Neural crest cell (in vitro differentiated cells): ENCODE measurements around the gene MS4A7. TPM values are rescaled to one million over a fixed set of nuclear protein-coding genes. Genes with fewer than 3 reads are reported as not detected.
A peak's percentile ranks its signal among the peaks of the same experiment; 100 is the strongest.

Experiments
- DNase-seq: peaks from one replicate; pipeline ENCODE4 v3.0.0; 2021; ENCODE audit warnings: low read depth, mixed read lengths, low spot score
- H3K27ac Mint-ChIP-seq: one replicate; pipeline ENCODE4 v1.8.0; 2021; ENCODE audit warnings: mild to moderate bottlenecking, mixed read lengths; ENCODE audit not compliant: unreplicated experiment
- H3K27me3 Mint-ChIP-seq: 2 replicates; pipeline ENCODE4 v1.8.0; 2021; ENCODE audit warnings: low read depth, mild to moderate bottlenecking, mixed read lengths
- H3K36me3 Mint-ChIP-seq: 2 replicates; pipeline ENCODE4 v1.8.0; 2021; ENCODE audit warnings: low read depth, mild to moderate bottlenecking, mixed read lengths
- H3K4me1 Mint-ChIP-seq: 2 replicates; pipeline ENCODE4 v1.8.0; 2021; ENCODE audit warnings: mixed read lengths
- H3K4me3 Mint-ChIP-seq: one replicate; pipeline ENCODE4 v1.8.0; 2021; ENCODE audit warnings: mild to moderate bottlenecking, mixed read lengths
- H3K9me3 Mint-ChIP-seq: 2 replicates; pipeline ENCODE4 v1.8.0; 2021; ENCODE audit warnings: mixed read lengths
- total RNA-seq: library from RNA; stranded (reverse); gene quantifications from 2 replicates; pipeline ENCODE4 v1.2.1, GENCODE V29; 2021
- TF ChIP-seq, protein P1 (sequence below): fragments of 200-600 bp; sonication (generic); conservative IDR thresholded peaks from 2 replicates; pipeline ENCODE4 v1.5.0; 2021; ENCODE audit warnings: antibody characterized with exemption, mild to moderate bottlenecking

The MS4A7 gene
- total RNA-seq, 1 donor from 2014 or later, result not detected

GRCh38 chr11:60339356-60339755 lies 39.0 kb upstream of the MS4A7 start:
- H3K27me3 Mint-ChIP-seq, result no peaks in the 10 kb centered on the region

GRCh38 chr11:60343094-60343704 lies 35.1 kb upstream of the MS4A7 start:
- peaks cover 7% of the 10 kb centered on the region for H3K4me1 Mint-ChIP-seq
- no peaks in the 10 kb centered on the region for H3K27me3 Mint-ChIP-seq
- H3K27ac Mint-ChIP-seq, result no peak overlapping the region
- no peaks in the 10 kb centered on the region for H3K9me3 Mint-ChIP-seq
- DNase-seq, result no peak
- H3K36me3 Mint-ChIP-seq, result no peaks in the 10 kb centered on the region
- TF ChIP-seq, protein P1, sequence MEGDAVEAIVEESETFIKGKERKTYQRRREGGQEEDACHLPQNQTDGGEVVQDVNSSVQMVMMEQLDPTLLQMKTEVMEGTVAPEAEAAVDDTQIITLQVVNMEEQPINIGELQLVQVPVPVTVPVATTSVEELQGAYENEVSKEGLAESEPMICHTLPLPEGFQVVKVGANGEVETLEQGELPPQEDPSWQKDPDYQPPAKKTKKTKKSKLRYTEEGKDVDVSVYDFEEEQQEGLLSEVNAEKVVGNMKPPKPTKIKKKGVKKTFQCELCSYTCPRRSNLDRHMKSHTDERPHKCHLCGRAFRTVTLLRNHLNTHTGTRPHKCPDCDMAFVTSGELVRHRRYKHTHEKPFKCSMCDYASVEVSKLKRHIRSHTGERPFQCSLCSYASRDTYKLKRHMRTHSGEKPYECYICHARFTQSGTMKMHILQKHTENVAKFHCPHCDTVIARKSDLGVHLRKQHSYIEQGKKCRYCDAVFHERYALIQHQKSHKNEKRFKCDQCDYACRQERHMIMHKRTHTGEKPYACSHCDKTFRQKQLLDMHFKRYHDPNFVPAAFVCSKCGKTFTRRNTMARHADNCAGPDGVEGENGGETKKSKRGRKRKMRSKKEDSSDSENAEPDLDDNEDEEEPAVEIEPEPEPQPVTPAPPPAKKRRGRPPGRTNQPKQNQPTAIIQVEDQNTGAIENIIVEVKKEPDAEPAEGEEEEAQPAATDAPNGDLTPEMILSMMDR, result peak; percentile 74
- H3K4me3 Mint-ChIP-seq, result no peak overlapping the region

More at GRCh38 chr11:60339356-60339755, 39.0 kb upstream of the MS4A7 start:
- TF ChIP-seq, protein P1, result no peak
- H3K4me1 Mint-ChIP-seq, result peaks cover 11% of the 10 kb centered on the region
- H3K9me3 Mint-ChIP-seq, result no peaks in the 10 kb centered on the region
- DNase-seq, result no peak
- H3K4me3 Mint-ChIP-seq, result no peak overlapping the region
- no peak overlapping the region for H3K27ac Mint-ChIP-seq
- no peaks in the 10 kb centered on the region for H3K36me3 Mint-ChIP-seq

GRCh38 chr11:60344146-60344545 lies 34.2 kb upstream of the MS4A7 start:
- no peak overlapping the region for H3K4me3 Mint-ChIP-seq
- TF ChIP-seq, protein P1, result no peak
- H3K36me3 Mint-ChIP-seq, result no peaks in the 10 kb centered on the region
- H3K27me3 Mint-ChIP-seq, result no peaks in the 10 kb centered on the region
- H3K4me1 Mint-ChIP-seq, result peaks cover 7% of the 10 kb centered on the region
- H3K9me3 Mint-ChIP-seq, result no peaks in the 10 kb centered on the region
- no peak for DNase-seq
- no peak overlapping the region for H3K27ac Mint-ChIP-seq

DNA sequence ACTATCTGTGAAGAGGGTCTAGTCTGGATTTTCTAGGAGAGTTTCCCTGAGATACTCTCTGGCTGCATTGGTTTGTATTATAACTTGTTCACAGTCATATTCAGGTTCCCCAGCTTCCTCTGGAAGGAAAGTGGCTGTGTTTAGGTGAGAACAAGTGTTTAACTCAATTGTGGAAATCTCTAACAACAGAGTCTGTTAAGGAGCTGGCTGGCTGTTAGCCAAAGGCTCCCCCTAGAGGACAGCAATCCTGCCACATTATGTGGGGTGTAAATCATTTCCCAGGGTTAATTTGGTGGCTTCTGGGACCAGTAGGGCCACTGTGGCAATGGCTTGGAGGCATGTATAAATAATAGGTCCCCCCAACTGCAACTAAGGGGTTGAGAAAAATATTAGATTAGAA lies 32.8 kb upstream of the MS4A7 start:
- Mint-ChIP-seq H3K36me3 (no peaks in the 10 kb centered on the region), H3K9me3 (peaks cover 2% of the 10 kb centered on the region), H3K27me3 (no peaks in the 10 kb centered on the region), H3K27ac (no peak overlapping the region), H3K4me1 (peaks cover 7% of the 10 kb centered on the region), H3K4me3 (no peak overlapping the region)
- TF ChIP-seq, protein P1, result peak; percentile 56
- peak; percentile 20 for DNase-seq

- Mint-ChIP-seq H3K36me3 (no peaks in the 10 kb centered on the region), H3K27me3 (no peaks in the 10 kb centered on the region), H3K4me3 (no peak overlapping the region), H3K4me1 (peaks cover 2% of the 10 kb centered on the region), H3K27ac (no peak overlapping the region), H3K9me3 (peaks cover 2% of the 10 kb centered on the region)
- DNase-seq, result no peak
- TF ChIP-seq, protein P1, result no peak
These were observed 31.1 kb upstream of the MS4A7 start for GRCh38 chr11:60347084-60347797.
